GM18498 (cell line): ENCODE data around the gene PAFAH1B1.
"Not testable (repeated sequence)": the region's sequence is repeated elsewhere in the genome, so short reads cannot be mapped to it uniquely, and the experiment has no call there.

Experiments
- ATAC-seq: cut with Tn5 transposase; IDR thresholded peaks from one replicate; pipeline ENCODE4 v1.9.1; 2021; ENCODE audit warnings: mild to moderate bottlenecking, moderate library complexity; ENCODE audit not compliant: unreplicated experiment

Gene PAFAH1B1

GRCh38 chr17:2634361-2634960 lies 41.0 kb downstream of the PAFAH1B1 start:
- ATAC-seq, result no peak

- no peak for ATAC-seq
Observed at GRCh38 chr17:2635241-2635640, 41.8 kb downstream of the PAFAH1B1 start.

- ATAC-seq, result no peak
Observed at GRCh38 chr17:2635675-2636074, 42.2 kb downstream of the PAFAH1B1 start.

GRCh38 chr17:2636169-2636930 lies 42.9 kb downstream of the PAFAH1B1 start:
- ATAC-seq, result no peak

GRCh38 chr17:2637422-2637821 lies 44.0 kb downstream of the PAFAH1B1 start:
- no peak for ATAC-seq

- ATAC-seq, result no peak
Observed at GRCh38 chr17:2644971-2645370, 51.5 kb downstream of the PAFAH1B1 start.

- ATAC-seq, result no peak
Observed at GRCh38 chr17:2647957-2648356, 54.5 kb downstream of the PAFAH1B1 start.

GRCh38 chr17:2649191-2649590 lies 55.7 kb downstream of the PAFAH1B1 start:
- ATAC-seq, result no peak

GRCh38 chr17:2652911-2653310 lies 59.5 kb downstream of the PAFAH1B1 start:
- not testable (repeated sequence) for ATAC-seq

GRCh38 chr17:2655546-2655945 lies 62.1 kb downstream of the PAFAH1B1 start:
- ATAC-seq, result no peak

- no peak for ATAC-seq
Observed at GRCh38 chr17:2656283-2656682, 62.8 kb downstream of the PAFAH1B1 start.

GRCh38 chr17:2659337-2659736 lies 65.9 kb downstream of the PAFAH1B1 start:
- ATAC-seq, result not testable (repeated sequence)

GRCh38 chr17:2660410-2660809 lies 67.0 kb downstream of the PAFAH1B1 start:
- not testable (repeated sequence) for ATAC-seq

GRCh38 chr17:2672026-2672425 lies 78.6 kb downstream of the PAFAH1B1 start:
- no peak for ATAC-seq

- ATAC-seq, result not testable (repeated sequence)
Observed at GRCh38 chr17:2679247-2679646, 85.8 kb downstream of the PAFAH1B1 start.

- no peak for ATAC-seq
Observed at GRCh38 chr17:2680961-2681360, 87.5 kb downstream of the PAFAH1B1 start.

- ATAC-seq, result no peak
Observed at GRCh38 chr17:2681650-2682049, 88.2 kb downstream of the PAFAH1B1 start.

- ATAC-seq, result no peak
Observed at GRCh38 chr17:2682176-2682938, 88.9 kb downstream of the PAFAH1B1 start.

GRCh38 chr17:2683912-2684311 lies 90.5 kb downstream of the PAFAH1B1 start:
- ATAC-seq, result no peak

GRCh38 chr17:2684549-2684948 lies 91.1 kb downstream of the PAFAH1B1 start:
- no peak for ATAC-seq

GRCh38 chr17:2685696-2686095 lies 92.2 kb downstream of the PAFAH1B1 start:
- no peak for ATAC-seq

GRCh38 chr17:2687074-2687418 lies 93.6 kb downstream of the PAFAH1B1 start:
- no peak for ATAC-seq
